Endometrium (tissue), 2 donors: Measurements from ENCODE around the gene GJB1.
"Not testable (repeated sequence)": the region's sequence is repeated elsewhere in the genome, so short reads cannot be mapped to it uniquely, and the experiment has no call there.

Experiments used
- FAIRE-seq: peaks from 2 replicates; lab custom pipeline; 2012; peaks lifted over from hg19 to GRCh38; lab: Jason Lieb, UNC
- donor health status: control.
- donor health status: control.

Gene GJB1

DNA sequence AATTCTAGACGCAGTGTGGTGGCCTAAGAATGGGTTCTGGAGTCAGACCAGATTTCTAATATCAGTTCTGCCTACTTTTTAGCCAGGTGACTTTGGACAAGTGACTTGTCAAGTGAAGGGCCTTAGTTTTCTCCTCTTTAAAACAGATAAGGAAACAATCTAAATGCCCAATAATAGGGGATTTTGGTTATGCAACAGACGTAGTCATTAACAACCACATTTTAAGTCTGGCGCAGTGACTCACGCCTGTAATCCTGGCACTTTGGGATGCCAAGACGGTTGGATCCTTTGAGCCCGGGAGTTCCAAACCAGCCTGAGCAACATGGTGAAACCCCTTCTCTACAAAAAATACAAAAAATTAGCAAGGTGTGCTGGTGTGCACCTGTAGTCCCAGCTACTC lies 33.0 kb downstream of the GJB1 start:
- FAIRE-seq = no peak

GRCh38 chrX:71256856-71257255 lies 33.8 kb downstream of the GJB1 start:
- FAIRE-seq = no peak

DNA sequence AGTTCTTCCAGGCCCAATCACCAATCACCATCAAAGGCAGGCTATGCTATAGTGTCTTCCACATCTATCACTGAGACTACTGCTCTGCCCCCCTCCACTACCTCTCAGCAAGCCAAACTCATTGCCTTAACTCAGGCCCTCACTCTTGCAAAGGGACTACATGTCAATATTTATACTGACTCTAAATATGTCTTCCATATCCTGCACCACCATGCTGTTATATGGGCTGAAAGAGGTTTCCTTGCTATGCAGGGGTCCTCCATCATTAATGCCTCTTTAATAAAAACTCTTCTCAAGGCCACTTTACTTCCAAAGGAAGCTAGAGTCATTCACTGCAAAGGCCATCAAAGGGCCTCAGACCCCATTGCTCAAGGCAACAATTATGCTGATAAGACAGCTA lies 45.6 kb downstream of the GJB1 start:
- FAIRE-seq = not testable (repeated sequence)

GRCh38 chrX:71269801-71270395 lies 46.9 kb downstream of the GJB1 start:
- no peak for FAIRE-seq

DNA sequence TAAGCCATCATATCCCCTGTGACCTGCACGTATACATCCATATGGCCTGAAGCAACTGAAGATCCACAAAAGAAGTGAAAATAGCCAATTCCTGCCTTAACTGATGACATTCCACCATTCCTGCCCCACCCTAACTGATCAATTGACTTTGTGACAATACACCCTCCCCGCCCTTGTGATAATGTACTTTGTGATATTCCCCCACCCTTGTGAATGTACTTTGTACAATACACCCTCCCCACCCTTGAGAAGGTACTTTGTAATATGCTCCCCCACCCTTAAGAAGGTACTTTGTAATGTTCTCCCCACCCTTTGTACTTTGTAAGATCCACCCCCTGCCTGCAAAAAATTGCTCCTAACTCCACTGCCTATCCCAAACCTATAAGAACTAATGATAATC lies 49.3 kb downstream of the GJB1 start:
- not testable (repeated sequence) for FAIRE-seq
